GM03348 (cell line): Measurements from ENCODE around the gene MLF2.
"Not testable (repeated sequence)": the region's sequence is repeated elsewhere in the genome, so short reads cannot be mapped to it uniquely, and the experiment has no call there.

Experiments used
- DNase-seq: peaks from one replicate; pipeline ENCODE4 v3.0.0; 2012; ENCODE audit warnings: low spot score

Gene MLF2

GRCh38 chr12:6735448-6736191, 17.3 kb downstream of the MLF2 start:
- DNase-seq: peak; percentile 70

GRCh38 chr12:6734506-6735387, 18.2 kb downstream of the MLF2 start:
- no peak for DNase-seq

- no peak for DNase-seq
These were observed 22.8 kb downstream of the MLF2 start for GRCh38 chr12:6730169-6730568.

GRCh38 chr12:6729186-6729585, 23.8 kb downstream of the MLF2 start:
- DNase-seq: no peak

- DNase-seq: no peak
These were observed 27.6 kb downstream of the MLF2 start for GRCh38 chr12:6725350-6725749.

- peak; percentile 28 for DNase-seq
These were observed 28.5 kb downstream of the MLF2 start for GRCh38 chr12:6724409-6724797.

GRCh38 chr12:6723607-6724408, 29.1 kb downstream of the MLF2 start, which contains the start of gene COPS7A:
COPS7A (plus strand) TSS chr12:6724046; CDS start chr12:6724657, 611 bp downstream.
- peak; percentile 97 for DNase-seq

GRCh38 chr12:6722863-6723262, 30.1 kb downstream of the MLF2 start:
- DNase-seq: no peak

- DNase-seq: no peak
These were observed 36.0 kb downstream of the MLF2 start for GRCh38 chr12:6716874-6717437.

- not testable (repeated sequence) for DNase-seq
These were observed 36.7 kb downstream of the MLF2 start for GRCh38 chr12:6716031-6716873.

- no peak for DNase-seq
These were observed 44.0 kb downstream of the MLF2 start for GRCh38 chr12:6708960-6709394.

GRCh38 chr12:6708351-6708750, 44.6 kb downstream of the MLF2 start:
- DNase-seq: not testable (repeated sequence)

- DNase-seq: no peak
These were observed 49.3 kb downstream of the MLF2 start for GRCh38 chr12:6703631-6704030.

GRCh38 chr12:6701078-6701768, 51.7 kb downstream of the MLF2 start:
- no peak for DNase-seq

- DNase-seq: peak; percentile 73
These were observed 52.3 kb downstream of the MLF2 start, which contains the start of gene PIANP for GRCh38 chr12:6700646-6701051. PIANP (minus strand) TSS chr12:6700815; CDS start chr12:6698061, 2,754 bp downstream.

- peak; percentile 40 for DNase-seq
These were observed 52.8 kb downstream of the MLF2 start for GRCh38 chr12:6699989-6700645.

- no peak for DNase-seq
These were observed 53.5 kb downstream of the MLF2 start for GRCh38 chr12:6699259-6699988.

- no peak for DNase-seq
These were observed 54.4 kb downstream of the MLF2 start for GRCh38 chr12:6698352-6699046.
